Activated B cell treated with CpG ODN at 0.5 μM for 24 hours (primary cell): Measurements from ENCODE around the gene CERT1. TPM values are rescaled to one million over a fixed set of nuclear protein-coding genes. Genes with fewer than 3 reads are reported as not detected.
"Not testable (repeated sequence)": the region's sequence is repeated elsewhere in the genome, so short reads cannot be mapped to it uniquely, and the experiment has no call there.

ENCODE experiments used
- ATAC-seq: fragments of 200-7000 bp; cut with Tn5 transposase; one replicate; pipeline ENCODE4 v1.10.0; 2021; ENCODE audit warnings: low read depth, mild to moderate bottlenecking, moderate library complexity
- CTCF ChIA-PET: fragments of 350-600 bp; sonication (Branson Sonifier 250); formaldehyde crosslinking; loops from one replicate; lab custom pipeline; 2021; ENCODE audit warnings: antibody characterized with exemption; lab: Charles Lee
- POLR2A ChIA-PET: fragments of 350-600 bp; sonication (Branson Sonifier 250); formaldehyde crosslinking; loops from one replicate; lab custom pipeline; 2021; ENCODE audit warnings: antibody characterized with exemption; lab: Charles Lee
- DNase-seq: peaks from one replicate; pipeline ENCODE4 v3.0.0; 2022
- H3K27ac Mint-ChIP-seq: one replicate; pipeline ENCODE4 v1.8.0; 2020; ENCODE audit warnings: mixed read lengths
- H3K27me3 Mint-ChIP-seq: one replicate; pipeline ENCODE4 v1.8.0; 2021; ENCODE audit warnings: mixed read lengths
- H3K36me3 Mint-ChIP-seq: one replicate; pipeline ENCODE4 v1.8.0; 2021; ENCODE audit warnings: low read depth, mixed read lengths
- H3K4me1 Mint-ChIP-seq: one replicate; pipeline ENCODE4 v1.8.0; 2021; ENCODE audit warnings: mixed read lengths
- H3K4me3 Mint-ChIP-seq: one replicate; pipeline ENCODE4 v1.8.0; 2020; ENCODE audit warnings: mild to moderate bottlenecking, mixed read lengths
- H3K9me3 Mint-ChIP-seq: one replicate; pipeline ENCODE4 v1.8.0; 2020; ENCODE audit warnings: mixed read lengths
- CTCF ChIP-seq: fragments of 200-600 bp; IDR thresholded peaks from one replicate; pipeline ENCODE4 v1.8.0; 2022; ENCODE audit warnings: antibody characterized with exemption, mild to moderate bottlenecking
- intact Hi-C: fragments of 100-400 bp; cut with micrococcal nuclease; formaldehyde crosslinking; loops from one replicate; pipeline ENCODE4 v1.15.1; 2024
- total RNA-seq: library from RNA; stranded (reverse); gene quantifications from 2 replicates; pipeline ENCODE4 v1.2.3, GENCODE V29; 2022

Gene CERT1
- total RNA-seq, 1 donor from 2014 or later = 49.5 TPM

GRCh38 chr5:75509546-75509945, 1.9 kb downstream of the CERT1 start:
- intact Hi-C loops = no loop called here
- H3K4me1 Mint-ChIP-seq = peaks cover 53% of the 10 kb centered on the region
- peak overlapping the region; percentile 56 for H3K27ac Mint-ChIP-seq
- peaks cover 24% of the 10 kb centered on the region for H3K36me3 Mint-ChIP-seq
- H3K4me3 Mint-ChIP-seq = peak overlapping the region; percentile 95
- no peaks in the 10 kb centered on the region for H3K27me3 Mint-ChIP-seq
- ChIA-PET CTCF (no interaction called here), POLR2A (interaction anchor here (0.6 to 1.5 kb wide), 3 partner anchors 41 to 173 kb away, joined by 3 to 9 read pairs (median 3); partner anchors contain the start of gene HMGCR)
- TF ChIP-seq CTCF = no peak
- ATAC-seq (no peak), DNase-seq (no peak)
- no peaks in the 10 kb centered on the region for H3K9me3 Mint-ChIP-seq

GRCh38 chr5:75507841-75508240, 3.6 kb downstream of the CERT1 start:
- H3K36me3 Mint-ChIP-seq = peaks cover 31% of the 10 kb centered on the region
- ChIA-PET POLR2A (interaction anchor here (0.7 kb wide), 1 partner anchor 76 kb away, joined by 4 read pairs; no protein-coding TSS in a partner anchor), CTCF (no interaction called here)
- no peak for TF ChIP-seq CTCF
- no peak overlapping the region for H3K27ac Mint-ChIP-seq
- no peak for DNase-seq
- ATAC-seq = no peak
- H3K4me1 Mint-ChIP-seq = peaks cover 36% of the 10 kb centered on the region
- H3K27me3 Mint-ChIP-seq = no peaks in the 10 kb centered on the region
- no peaks in the 10 kb centered on the region for H3K9me3 Mint-ChIP-seq
- intact Hi-C loops = no loop called here
- H3K4me3 Mint-ChIP-seq = no peak overlapping the region

GRCh38 chr5:75505112-75505511, 6.3 kb downstream of the CERT1 start:
- ATAC-seq, CTCF ChIA-PET, H3K4me3 Mint-ChIP-seq, H3K27me3 Mint-ChIP-seq, DNase-seq, H3K9me3 Mint-ChIP-seq, POLR2A ChIA-PET, intact Hi-C loops: not testable (repeated sequence)
- H3K4me1 Mint-ChIP-seq = peaks cover 26% of the 10 kb centered on the region
- H3K27ac Mint-ChIP-seq = peak overlapping the region; percentile 24
- H3K36me3 Mint-ChIP-seq = peaks cover 40% of the 10 kb centered on the region

- POLR2A ChIA-PET = interaction anchor here (0.9 kb wide), 1 partner anchor 68 kb away, joined by 3 read pairs; no protein-coding TSS in a partner anchor
- H3K27me3 Mint-ChIP-seq, H3K4me3 Mint-ChIP-seq, CTCF ChIA-PET, H3K4me1 Mint-ChIP-seq, DNase-seq, intact Hi-C loops, H3K9me3 Mint-ChIP-seq, ATAC-seq, H3K27ac Mint-ChIP-seq: not testable (repeated sequence)
- peaks cover 71% of the 10 kb centered on the region for H3K36me3 Mint-ChIP-seq
Measured at GRCh38 chr5:75498875-75499274, 12.6 kb downstream of the CERT1 start.

- no peak overlapping the region for H3K27ac Mint-ChIP-seq
- H3K36me3 Mint-ChIP-seq = peaks cover 75% of the 10 kb centered on the region
- no peak for TF ChIP-seq CTCF
- no peaks in the 10 kb centered on the region for H3K9me3 Mint-ChIP-seq
- ChIA-PET POLR2A (interaction anchor here (0.9 kb wide), 1 partner anchor 69 kb away, joined by 3 read pairs; no protein-coding TSS in a partner anchor), CTCF (no interaction called here)
- H3K4me3 Mint-ChIP-seq = no peak overlapping the region
- intact Hi-C loops = no loop called here
- no peak for DNase-seq
- H3K4me1 Mint-ChIP-seq = peaks cover 3% of the 10 kb centered on the region
- no peak for ATAC-seq
- H3K27me3 Mint-ChIP-seq = no peaks in the 10 kb centered on the region
Measured at GRCh38 chr5:75498208-75498777, 13.1 kb downstream of the CERT1 start.

- intact Hi-C loops = no loop called here
- H3K36me3 Mint-ChIP-seq = peaks cover 84% of the 10 kb centered on the region
- DNase-seq (no peak), ATAC-seq (no peak)
- peaks cover under 1% of the 10 kb centered on the region for H3K9me3 Mint-ChIP-seq
- H3K27me3 Mint-ChIP-seq = no peaks in the 10 kb centered on the region
- no peak overlapping the region for H3K4me3 Mint-ChIP-seq
- POLR2A ChIA-PET = no interaction called here
- CTCF ChIA-PET = no interaction called here
- TF ChIP-seq CTCF = no peak
- H3K4me1 Mint-ChIP-seq = peaks cover 2% of the 10 kb centered on the region
- H3K27ac Mint-ChIP-seq = no peak overlapping the region
Measured at GRCh38 chr5:75496026-75496425, 15.4 kb downstream of the CERT1 start.
